DMS79 (cell line): Measurements from ENCODE around the gene CTSD.

Experiments used
- DNase-seq: peaks from one replicate; lab custom pipeline; 2025; lab: John Stamatoyannopoulos, UW

CTSD gene

GRCh38 chr11:1729692-1730011 is 34.1 kb downstream of the CTSD start:
- no peak for DNase-seq

GRCh38 chr11:1728931-1729691 is 34.6 kb downstream of the CTSD start:
- no peak for DNase-seq

- DNase-seq: no peak
Observed at GRCh38 chr11:1728301-1728700, 35.4 kb downstream of the CTSD start.

GRCh38 chr11:1727861-1728260 is 35.9 kb downstream of the CTSD start:
- DNase-seq: no peak

- DNase-seq: no peak
Observed at GRCh38 chr11:1727096-1727690, 36.5 kb downstream of the CTSD start.

- no peak for DNase-seq
Observed at GRCh38 chr11:1719781-1720180, 43.9 kb downstream of the CTSD start.

GRCh38 chr11:1718326-1718725 is 45.4 kb downstream of the CTSD start:
- no peak for DNase-seq

GRCh38 chr11:1717745-1718144 is 46.0 kb downstream of the CTSD start:
- no peak for DNase-seq

GRCh38 chr11:1714908-1715885 is 48.5 kb downstream of the CTSD start:
- DNase-seq: no peak

- no peak for DNase-seq
Observed at GRCh38 chr11:1708716-1709115, 55.0 kb downstream of the CTSD start.

- no peak for DNase-seq
Observed at GRCh38 chr11:1707751-1708150, 56.0 kb downstream of the CTSD start.

- no peak for DNase-seq
Observed at GRCh38 chr11:1706634-1707400, 56.9 kb downstream of the CTSD start.

GRCh38 chr11:1705126-1706052 is 58.3 kb downstream of the CTSD start:
- DNase-seq: no peak

- no peak for DNase-seq
Observed at GRCh38 chr11:1703146-1703545, 60.6 kb downstream of the CTSD start.
